IMR-90 (cell line): ENCODE data around the gene MGAT5. TPM values are rescaled to one million over a fixed set of nuclear protein-coding genes. Genes with fewer than 3 reads are reported as not detected.

ENCODE experiments used
- ATAC-seq: fragments of 200-7000 bp; cut with Tn5 transposase; 2 replicates; pipeline ENCODE4 v1.9.1; 2020; ENCODE audit warnings: low read depth, mild to moderate bottlenecking, moderate library complexity
- BruUV-seq: library from RNA; stranded (reverse); fragments of 400-500 nt; replicated peaks from 2 replicates; lab custom pipeline; 2021; lab: Mats Ljungman, UMichigan
- CTCF ChIA-PET: fragments of 300-600 bp; formaldehyde crosslinking; extraction: SDS; loops from one replicate; lab custom pipeline; 2021; ENCODE audit warnings: antibody characterized with exemption; lab: Yijun Ruan, JAX
- POLR2A ChIA-PET: fragments of 300-600 bp; sonication (Branson Sonifier 250); formaldehyde crosslinking; loops from one replicate; lab custom pipeline; 2022; ENCODE audit warnings: antibody characterized with exemption; ENCODE audit not compliant: unreplicated experiment; lab: Charles Lee
- DNase-seq: peaks from one replicate; pipeline ENCODE4 v3.0.0; 2013
- H2AFZ ChIP-seq: replicated peaks from 2 replicates; pipeline ENCODE3; 2013; ENCODE audit warnings: low read length, mild to moderate bottlenecking; ENCODE audit not compliant: poor library complexity
- H2AK5ac ChIP-seq: 2 replicates; pipeline ENCODE4 v1.6.1; 2013; ENCODE audit warnings: low read depth, low read length, inconsistent platforms
- H2AK9ac ChIP-seq: replicated peaks from 2 replicates; pipeline ENCODE3; 2013; ENCODE audit warnings: mild to moderate bottlenecking, low read depth, low read length, moderate library complexity; ENCODE audit not compliant: poor library complexity
- H2BK120ac ChIP-seq: 2 replicates; pipeline ENCODE4 v1.6.1; 2013; ENCODE audit warnings: low read depth, low read length, inconsistent platforms
- H2BK15ac ChIP-seq: 3 replicates; pipeline ENCODE4 v1.6.1; 2013; ENCODE audit warnings: low read depth, low read length, inconsistent platforms
- H2BK20ac ChIP-seq: 2 replicates; pipeline ENCODE4 v1.6.1; 2013; ENCODE audit warnings: low read depth, mild to moderate bottlenecking, inconsistent platforms, low read length, moderate library complexity
- H2BK5ac ChIP-seq: 2 replicates; pipeline ENCODE4 v1.6.1; 2013; ENCODE audit warnings: mild to moderate bottlenecking, low read depth, low read length, inconsistent platforms; ENCODE audit not compliant: poor library complexity, severe bottlenecking
- H3K14ac ChIP-seq: replicated peaks from 2 replicates; pipeline ENCODE4 v1.6.1; 2013; ENCODE audit warnings: low read depth, low read length, inconsistent platforms
- H3K18ac ChIP-seq: 2 replicates; pipeline ENCODE4 v1.6.1; 2013; ENCODE audit warnings: low read depth, low read length, control low read depth
- H3K23ac ChIP-seq: 2 replicates; pipeline ENCODE4 v1.6.1; 2013; ENCODE audit warnings: low read depth, low read length, inconsistent platforms
- H3K27ac ChIP-seq: 2 replicates; pipeline ENCODE4 v1.5.1; 2013; ENCODE audit warnings: mild to moderate bottlenecking, control low read depth, low read length; ENCODE audit not compliant: insufficient read depth
- H3K27me3 ChIP-seq: 2 replicates; pipeline ENCODE4 v1.6.1; 2013; ENCODE audit warnings: low read length; ENCODE audit not compliant: control insufficient read depth, insufficient read depth
- H3K36me3 ChIP-seq: 2 replicates; pipeline ENCODE4 v1.6.1; 2013; ENCODE audit warnings: low read length, mixed read lengths; ENCODE audit not compliant: control insufficient read depth, insufficient read depth
- H3K4ac ChIP-seq: 2 replicates; pipeline ENCODE4 v1.6.1; 2013; ENCODE audit warnings: low read depth, low read length, inconsistent platforms
- H3K4me1 ChIP-seq: 2 replicates; pipeline ENCODE4 v1.6.1; 2013; ENCODE audit warnings: low read length, mixed read lengths; ENCODE audit not compliant: control insufficient read depth, insufficient read depth
- H3K4me2 ChIP-seq: 2 replicates; pipeline ENCODE4 v1.6.1; 2013; ENCODE audit warnings: low read depth, mild to moderate bottlenecking, control low read depth, low read length, moderate library complexity
- H3K4me3 ChIP-seq: 2 replicates; pipeline ENCODE4 v1.5.1; 2013; ENCODE audit warnings: low read depth, mild to moderate bottlenecking, control low read depth, low read length, moderate library complexity; ENCODE audit not compliant: insufficient read depth
- H3K56ac ChIP-seq: 2 replicates; pipeline ENCODE4 v1.6.1; 2013; ENCODE audit warnings: low read length, inconsistent platforms; ENCODE audit not compliant: insufficient read depth; ENCODE audit errors: extremely low read depth
- H3K79me1 ChIP-seq, 2 experiments: 2 replicates each; pipeline ENCODE4 v1.6.1; 2013; ENCODE audit warnings: low read length in 2 of 2, inconsistent platforms in 1 of 2, low read depth in 1 of 2
- H3K9ac ChIP-seq: 2 replicates; pipeline ENCODE4 v1.6.1; 2013; ENCODE audit warnings: low read depth, low read length, control low read depth
- H3K9me1 ChIP-seq: 2 replicates; pipeline ENCODE4 v1.6.1; 2013; ENCODE audit warnings: low read length, inconsistent platforms; ENCODE audit not compliant: insufficient read depth
- H3K9me3 ChIP-seq: 2 replicates; pipeline ENCODE4 v1.6.1; 2013; ENCODE audit warnings: low read length; ENCODE audit not compliant: control insufficient read depth, insufficient read depth
- H4K20me1 ChIP-seq: 2 replicates; pipeline ENCODE4 v1.6.1; 2013; ENCODE audit warnings: low read length, inconsistent platforms; ENCODE audit not compliant: insufficient read depth
- H4K5ac ChIP-seq: 2 replicates; pipeline ENCODE4 v1.6.1; 2013; ENCODE audit warnings: mild to moderate bottlenecking, low read depth, low read length, control low read depth
- H4K8ac ChIP-seq, 2 experiments: 2 replicates each; pipeline ENCODE4 v1.6.1; 2013; ENCODE audit warnings: low read depth in 2 of 2, low read length in 2 of 2, control low read depth in 1 of 2, inconsistent platforms in 1 of 2
- H4K91ac ChIP-seq: 2 replicates; pipeline ENCODE4 v1.6.1; 2013; ENCODE audit warnings: low read depth, low read length, inconsistent platforms; ENCODE audit not compliant: insufficient read depth
- BHLHE40 ChIP-seq: fragments of 150-350 bp; IDR thresholded peaks from 2 replicates; pipeline ENCODE4 v1.6.1; 2016; ENCODE audit warnings: mild to moderate bottlenecking, low read depth, low read length
- ELK1 ChIP-seq: fragments of 150-350 bp; IDR thresholded peaks from 2 replicates; pipeline ENCODE4 v1.6.1; 2016; ENCODE audit warnings: low read depth, mild to moderate bottlenecking, low read length, moderate library complexity, borderline replicate concordance
- MAFK ChIP-seq: IDR thresholded peaks from 2 replicates; pipeline ENCODE4 v1.6.1; 2012; ENCODE audit warnings: low read depth, low read length, improper control_type of control experiment
- MAZ ChIP-seq: IDR thresholded peaks from 2 replicates; pipeline ENCODE4 v1.6.1; 2012; ENCODE audit warnings: low read depth, mild to moderate bottlenecking, low read length, improper control_type of control experiment, moderate library complexity, borderline replicate concordance
- MXI1 ChIP-seq: IDR thresholded peaks from 2 replicates; pipeline ENCODE4 v1.6.1; 2012; ENCODE audit warnings: low read depth, mild to moderate bottlenecking, low read length, moderate library complexity, borderline replicate concordance
- NFE2L2 ChIP-seq: fragments of 150-350 bp; IDR thresholded peaks from 2 replicates; pipeline ENCODE4 v1.6.1; 2016; ENCODE audit warnings: low read depth, mild to moderate bottlenecking, low read length
- RFX5 ChIP-seq: IDR thresholded peaks from 2 replicates; pipeline ENCODE4 v1.8.0; 2012; ENCODE audit warnings: low read depth, mild to moderate bottlenecking, low read length, moderate library complexity
- SMC3 ChIP-seq: fragments of 150-350 bp; IDR thresholded peaks from 2 replicates; pipeline ENCODE4 v1.6.1; 2016; ENCODE audit warnings: low read depth, mild to moderate bottlenecking, antibody characterized with exemption, low read length, moderate library complexity
- USF2 ChIP-seq: fragments of 150-350 bp; IDR thresholded peaks from 2 replicates; pipeline ENCODE4 v1.6.1; 2017; ENCODE audit warnings: mild to moderate bottlenecking, antibody characterized with exemption, low read length, low read depth
- WGBS, 2 experiments: methylation state at CpG; one replicate each; pipeline versions ENCODE4 v1.1.5 to v1.1.7; 2013; ENCODE audit warnings: missing lambda C conversion rate in 2 of 2; ENCODE audit not compliant: insufficient read length in 1 of 2; ENCODE audit errors: extremely low coverage in 2 of 2; 5-methylcytosine and 5-hydroxymethylcytosine counted together
- dilution Hi-C: fragments of 300-500 bp; cut with HindIII; formaldehyde crosslinking; loops from one replicate; pipeline ENCODE4 v1.14.3; 2018; ENCODE audit warnings: low sequenced_read_pairs; ENCODE audit not compliant: unreplicated experiment
- in situ Hi-C: fragments of 300-500 bp; cut with MboI; formaldehyde crosslinking; loops from 3 replicates; pipeline ENCODE4 v1.14.3; 2019; ENCODE audit warnings: low sequenced_read_pairs, inconsistent platforms, mixed read lengths
- intact Hi-C: fragments of 100-400 bp; cut with micrococcal nuclease; formaldehyde crosslinking; loops from 2 replicates; pipeline ENCODE4 v1.10.0; 2022
- polyA plus RNA-seq, 3 experiments: library from polyadenylated mRNA; depleted of rRNA; stranded (reverse); fragments of >200 nt; gene quantifications; 2 replicates each; pipeline ENCODE4 v1.2.3, GENCODE V29; 2012; ENCODE audit warnings: low replicate concordance in 1 of 3
- total RNA-seq: library from RNA; depleted of rRNA; stranded (reverse); fragments of >200 nt; gene quantifications from 2 replicates; pipeline ENCODE4 v1.2.3, GENCODE V29; 2012

The MGAT5 gene
- total and polyA plus RNA-seq, 2 of the 4 experiments (the other 2 are of a cell fraction), result 22.9 to 59.9 TPM

- POLR2A ChIA-PET, result no interaction called here
- Histone ChIP-seq H3K9me1 (peaks cover 5% of the 10 kb centered on the region; the same call in 1 of the 2 replicates), H4K20me1 (peaks cover 12% of the 10 kb centered on the region; the same call in 1 of the 2 replicates), H3K4me3 (no peak overlapping the region), H3K27me3 (no peaks in the 10 kb centered on the region), H4K8ac (no peak overlapping the region), H3K27ac (no peak overlapping the region), H4K5ac (no peak overlapping the region), H3K14ac (no peak overlapping the region), H3K79me1 (peaks cover 30 to 61% of the 10 kb centered on the region in 2 experiments), H3K4ac (no peak overlapping the region), H3K9ac (no peak overlapping the region), H2BK5ac (no peak overlapping the region), H2BK15ac (no peak overlapping the region), H4K91ac (no peak overlapping the region), H2AFZ (no peak overlapping the region), H2AK5ac (no peak overlapping the region), H3K18ac (no peak overlapping the region), H3K9me3 (no peaks in the 10 kb centered on the region), H2BK20ac (no peak overlapping the region), H3K23ac (no peak overlapping the region), H3K56ac (no peak overlapping the region), H3K36me3 (peaks cover 2% of the 10 kb centered on the region; the same call in 1 of the 2 replicates), H2AK9ac (no peak overlapping the region), H2BK120ac (no peak overlapping the region), H3K4me1 (peaks cover 5% of the 10 kb centered on the region; the same call in 1 of the 2 replicates), H3K4me2 (no peak overlapping the region)
- no peak for DNase-seq
- no peak for TF ChIP-seq MAZ
- no peak for TF ChIP-seq NFE2L2
- no peak for TF ChIP-seq BHLHE40
- no peak for TF ChIP-seq MXI1
- no peak for TF ChIP-seq USF2
- no peak for TF ChIP-seq RFX5
- TF ChIP-seq SMC3, result no peak
- TF ChIP-seq ELK1, result no peak
- TF ChIP-seq MAFK, result no peak
- dilution Hi-C loops (no loop called here), in situ Hi-C loops (no loop called here), intact Hi-C loops (no loop called here)
- ATAC-seq, result no peak
- 100% methylated on average over 1 of the region's 3 CpGs; no CpG with 5 or more reads in 1 of the 2 experiments for WGBS, 2 experiments
- CTCF ChIA-PET, result no interaction called here
- BruUV-seq, result no TSS peak
Measured at GRCh38 chr2:134308474-134309385, 54.9 kb downstream of the MGAT5 start.
